Measurements from ENCODE around the gene RNF146.

DNA sequence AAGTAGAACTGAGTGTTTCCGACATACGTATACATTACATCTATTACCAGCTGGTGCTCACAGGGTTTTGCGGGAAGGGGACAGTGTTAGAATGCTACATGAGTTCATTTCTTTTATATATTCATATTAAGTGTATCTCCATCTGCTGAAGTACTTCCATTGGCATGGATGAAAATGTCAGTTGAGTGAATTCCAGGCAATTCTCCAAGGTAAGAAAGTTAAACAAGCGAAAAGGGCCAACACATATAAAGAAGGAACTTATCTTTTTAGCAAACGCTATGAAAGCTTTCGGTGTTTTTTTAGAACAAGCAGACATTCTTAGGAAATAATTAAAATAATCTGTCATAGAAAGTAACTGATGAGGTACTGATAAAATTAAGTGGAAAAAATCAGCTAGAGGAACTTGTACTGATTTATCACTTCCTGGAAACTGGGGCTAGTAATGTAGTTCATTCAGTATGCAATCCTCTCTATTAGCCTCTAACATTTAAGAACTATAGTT lies 34.6 kb downstream of the RNF146 start:
- TF ChIP-seq CTCF (IDR thresholded peaks at IDR 0.05 in 2 of 3, conservative IDR thresholded peaks at IDR 0.05 in 1 of 3; ENCODE audit: control insufficient read depth in 2 of 3, extremely low read depth in 1 of 3, insufficient read depth in 1 of 3, low read depth in 3 of 3, low read length in 3 of 3), result no peak
- TF ChIP-seq YBX1 (IDR thresholded peaks at IDR 0.05), result no peak
- TF ChIP-seq NFYB (IDR thresholded peaks at IDR 0.05; ENCODE audit: insufficient read depth, low read depth, low read length), result no peak
- no peak for TF ChIP-seq MYC (IDR thresholded peaks at IDR 0.05; ENCODE audit: insufficient read depth, insufficient read length, insufficient replicate concordance, low read length, severe bottlenecking)
- no peak for TF ChIP-seq RELA (IDR thresholded peaks at IDR 0.05; ENCODE audit: borderline replicate concordance, partially characterized antibody)
- no peak for TF ChIP-seq BHLHE40 (IDR thresholded peaks at IDR 0.05; ENCODE audit: borderline replicate concordance in 1 of 2, low read depth in 2 of 2, low read length in 1 of 2)
- TF ChIP-seq ZNF274 (IDR thresholded peaks at IDR 0.05; ENCODE audit: insufficient read depth, insufficient read length), result no peak
- TF ChIP-seq JUNB (IDR thresholded peaks at IDR 0.05), result no peak
- no peak for TF ChIP-seq SRF (IDR thresholded peaks at IDR 0.05; ENCODE audit: low read depth in 2 of 2, low read length in 2 of 2)
- TF ChIP-seq, protein P1, sequence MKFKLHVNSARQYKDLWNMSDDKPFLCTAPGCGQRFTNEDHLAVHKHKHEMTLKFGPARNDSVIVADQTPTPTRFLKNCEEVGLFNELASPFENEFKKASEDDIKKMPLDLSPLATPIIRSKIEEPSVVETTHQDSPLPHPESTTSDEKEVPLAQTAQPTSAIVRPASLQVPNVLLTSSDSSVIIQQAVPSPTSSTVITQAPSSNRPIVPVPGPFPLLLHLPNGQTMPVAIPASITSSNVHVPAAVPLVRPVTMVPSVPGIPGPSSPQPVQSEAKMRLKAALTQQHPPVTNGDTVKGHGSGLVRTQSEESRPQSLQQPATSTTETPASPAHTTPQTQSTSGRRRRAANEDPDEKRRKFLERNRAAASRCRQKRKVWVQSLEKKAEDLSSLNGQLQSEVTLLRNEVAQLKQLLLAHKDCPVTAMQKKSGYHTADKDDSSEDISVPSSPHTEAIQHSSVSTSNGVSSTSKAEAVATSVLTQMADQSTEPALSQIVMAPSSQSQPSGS (IDR thresholded peaks at IDR 0.05; ENCODE audit: low read length), result no peak
